ENCODE results near the gene ELOVL2. TPM values are rescaled to one million over a fixed set of nuclear protein-coding genes. Genes with fewer than 3 reads are reported as not detected.

The ELOVL2 gene
- total RNA-seq, 1 donor from 2014 or later: not detected

GRCh38 chr6:11017090-11017489 lies 27.0 kb downstream of the ELOVL2 start:
- Mint-ChIP-seq H3K4me3 (no peak overlapping the region), H3K4me1 (no peaks in the 10 kb centered on the region), H3K9me3 (no peaks in the 10 kb centered on the region), H3K27me3 (peaks cover 17% of the 10 kb centered on the region), H3K27ac (no peak overlapping the region), H3K36me3 (ENCODE audit: low read depth) (no peaks in the 10 kb centered on the region)
- intact Hi-C loops (cut with micrococcal nuclease): no loop called here
- DNase-seq (no peak), ATAC-seq (ENCODE audit: low read depth) (no peak)
- no peak for TF ChIP-seq CTCF (IDR thresholded peaks at IDR 0.05)
- POLR2A ChIA-PET: no interaction called here
- CTCF ChIA-PET: no interaction called here

GRCh38 chr6:11016452-11016851 lies 27.7 kb downstream of the ELOVL2 start:
- no peaks in the 10 kb centered on the region for H3K9me3 Mint-ChIP-seq
- intact Hi-C loops (cut with micrococcal nuclease): no loop called here
- H3K4me1 Mint-ChIP-seq: no peaks in the 10 kb centered on the region
- no peak overlapping the region for H3K4me3 Mint-ChIP-seq
- peaks cover 20% of the 10 kb centered on the region for H3K27me3 Mint-ChIP-seq
- TF ChIP-seq CTCF (IDR thresholded peaks at IDR 0.05): no peak
- H3K27ac Mint-ChIP-seq: no peak overlapping the region
- CTCF ChIA-PET: no interaction called here
- DNase-seq (no peak), ATAC-seq (ENCODE audit: low read depth) (no peak)
- POLR2A ChIA-PET: no interaction called here
- H3K36me3 Mint-ChIP-seq (ENCODE audit: low read depth): no peaks in the 10 kb centered on the region

- ATAC-seq (ENCODE audit: low read depth): no peak
- no peaks in the 10 kb centered on the region for H3K9me3 Mint-ChIP-seq
- no peaks in the 10 kb centered on the region for H3K4me1 Mint-ChIP-seq
- no peak for DNase-seq
- intact Hi-C loops (cut with micrococcal nuclease): no loop called here
- no peak overlapping the region for H3K27ac Mint-ChIP-seq
- H3K4me3 Mint-ChIP-seq: no peak overlapping the region
- no peaks in the 10 kb centered on the region for H3K36me3 Mint-ChIP-seq (ENCODE audit: low read depth)
- ChIA-PET POLR2A (no interaction called here), CTCF (no interaction called here)
- TF ChIP-seq CTCF (IDR thresholded peaks at IDR 0.05): no peak
- H3K27me3 Mint-ChIP-seq: peaks cover 16% of the 10 kb centered on the region
These were observed 29.0 kb downstream of the ELOVL2 start for GRCh38 chr6:11015102-11015501.

- no peak for TF ChIP-seq CTCF (IDR thresholded peaks at IDR 0.05)
- H3K4me3 Mint-ChIP-seq: no peak overlapping the region
- no peak overlapping the region for H3K27ac Mint-ChIP-seq
- no peaks in the 10 kb centered on the region for H3K9me3 Mint-ChIP-seq
- no peaks in the 10 kb centered on the region for H3K4me1 Mint-ChIP-seq
- H3K36me3 Mint-ChIP-seq (ENCODE audit: low read depth): no peaks in the 10 kb centered on the region
- ATAC-seq (ENCODE audit: low read depth) (no peak), DNase-seq (no peak)
- POLR2A ChIA-PET: no interaction called here
- intact Hi-C loops (cut with micrococcal nuclease): no loop called here
- CTCF ChIA-PET: no interaction called here
- peaks cover 22% of the 10 kb centered on the region for H3K27me3 Mint-ChIP-seq
These were observed 30.4 kb downstream of the ELOVL2 start for GRCh38 chr6:11013721-11014070.

GRCh38 chr6:11012976-11013720 lies 31.0 kb downstream of the ELOVL2 start:
- no peak for TF ChIP-seq CTCF (IDR thresholded peaks at IDR 0.05)
- no peaks in the 10 kb centered on the region for H3K36me3 Mint-ChIP-seq (ENCODE audit: low read depth)

More at GRCh38 chr6:11012976-11013720, 31.0 kb downstream of the ELOVL2 start:
- Mint-ChIP-seq H3K27ac (no peak overlapping the region), H3K27me3 (peaks cover 22% of the 10 kb centered on the region), H3K9me3 (no peaks in the 10 kb centered on the region), H3K4me1 (no peaks in the 10 kb centered on the region), H3K4me3 (no peak overlapping the region)
- DNase-seq: no peak
- no peak for ATAC-seq (ENCODE audit: low read depth)
- ChIA-PET CTCF (no interaction called here), POLR2A (no interaction called here)
- intact Hi-C loops (cut with micrococcal nuclease): no loop called here

All from activated B cell treated with CpG ODN at 0.5 μM for 24 hours (primary cell).